Stimulated activated CD8-positive, alpha-beta memory T cell treated with anti-CD3 and anti-CD28 coated beads, Interleukin-7, amount 100 ng/mL, for 48 hours (primary cell): ENCODE data around the gene DIS3L2.
A peak's percentile ranks its signal among the peaks of the same experiment; 100 is the strongest.

Source experiments
- DNase-seq, 2 donors: peaks; one replicate each; pipeline ENCODE4 v3.0.0-alpha.2; 2020; ENCODE audit warnings: low read depth in 1 of 2; ENCODE audit errors: extremely low read depth in 1 of 2

The DIS3L2 gene

DNA sequence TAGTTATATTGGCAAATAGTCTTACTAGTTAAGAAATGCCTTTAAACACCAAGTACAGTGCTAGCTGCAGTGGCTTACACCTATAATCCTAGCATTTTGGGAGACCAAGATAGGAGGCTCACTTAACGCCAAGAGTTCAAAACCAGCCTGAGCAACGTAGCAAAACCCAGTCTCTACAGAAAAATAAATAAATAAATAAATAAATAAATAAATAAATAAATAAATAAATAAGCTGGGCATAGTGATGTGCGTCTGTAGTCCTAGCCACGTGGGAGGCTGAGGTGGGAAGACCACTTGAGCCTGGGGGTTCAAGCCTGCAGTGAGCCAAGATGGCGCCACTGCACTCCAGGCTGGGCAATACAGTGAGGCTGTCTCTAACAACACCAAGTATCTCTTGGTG lies 258.4 kb downstream of the DIS3L2 start:
- no peak for DNase-seq

DNA sequence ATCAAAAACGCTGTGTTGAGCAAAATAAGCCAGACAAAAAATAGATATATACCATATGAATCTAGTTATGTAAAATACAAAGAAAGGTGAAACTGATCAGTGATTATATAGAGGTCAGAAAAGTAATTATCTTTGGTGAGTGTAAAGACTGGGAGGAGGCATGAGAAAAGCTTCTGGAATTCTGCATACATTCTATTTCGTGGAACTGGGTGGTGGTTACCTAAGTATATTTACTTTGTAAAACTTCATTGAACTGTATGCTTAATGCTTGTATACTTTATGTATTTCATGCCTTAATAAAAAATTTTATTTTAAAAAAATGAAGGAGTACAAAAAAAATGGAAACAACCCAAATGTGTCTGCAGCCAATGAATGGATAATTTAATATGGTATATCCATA lies 263.9 kb downstream of the DIS3L2 start:
- no peak for DNase-seq

DNA sequence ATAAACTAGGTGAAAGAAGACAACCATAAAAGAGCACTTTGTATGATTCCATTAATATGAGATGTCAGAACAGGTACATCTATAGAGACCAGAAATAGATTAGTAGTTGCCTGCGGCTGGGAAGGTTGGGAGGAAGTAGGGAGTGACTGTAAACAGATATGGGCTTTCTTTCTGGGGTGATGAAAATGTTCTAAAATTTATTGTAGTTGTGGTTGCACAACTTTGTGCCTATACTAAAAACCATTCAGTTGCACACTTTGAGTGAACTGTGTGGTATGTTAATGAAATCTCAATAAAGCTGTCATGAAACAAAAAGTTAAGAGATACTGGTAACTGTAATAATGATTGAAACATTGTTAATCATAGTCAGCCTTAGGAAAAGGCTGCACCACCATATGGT lies 264.4 kb downstream of the DIS3L2 start:
- DNase-seq: no peak

GRCh38 chr2:232228332-232228731 lies 266.8 kb downstream of the DIS3L2 start:
- no peak for DNase-seq

- no peak for DNase-seq
Measured at GRCh38 chr2:232228971-232229894, 267.7 kb downstream of the DIS3L2 start.

- no peak for DNase-seq
Measured at GRCh38 chr2:232229911-232230310, 268.4 kb downstream of the DIS3L2 start.

GRCh38 chr2:232230560-232230959 lies 269.0 kb downstream of the DIS3L2 start:
- peak in 1 of 2 donors; percentile 25 for DNase-seq

DNA sequence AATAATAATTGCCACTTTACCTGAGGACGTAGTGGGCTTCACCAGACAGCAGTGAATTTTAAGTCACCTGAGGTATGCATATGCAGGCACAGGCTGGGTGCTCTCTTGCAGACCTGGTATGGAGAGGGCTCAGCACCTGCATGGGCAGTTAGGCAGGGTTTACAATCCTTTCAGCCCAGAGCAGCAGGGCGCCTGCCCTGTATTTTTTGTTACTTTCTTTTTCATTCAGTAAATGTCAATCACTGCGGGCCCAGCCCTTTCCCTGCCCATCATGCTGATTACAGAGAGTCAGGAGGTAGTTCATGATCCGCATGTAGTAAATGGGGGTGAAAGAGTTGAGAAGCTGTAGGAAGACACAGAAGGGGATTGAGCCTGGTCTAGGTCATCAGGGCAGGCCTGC lies 270.0 kb downstream of the DIS3L2 start:
- no peak for DNase-seq

DNA sequence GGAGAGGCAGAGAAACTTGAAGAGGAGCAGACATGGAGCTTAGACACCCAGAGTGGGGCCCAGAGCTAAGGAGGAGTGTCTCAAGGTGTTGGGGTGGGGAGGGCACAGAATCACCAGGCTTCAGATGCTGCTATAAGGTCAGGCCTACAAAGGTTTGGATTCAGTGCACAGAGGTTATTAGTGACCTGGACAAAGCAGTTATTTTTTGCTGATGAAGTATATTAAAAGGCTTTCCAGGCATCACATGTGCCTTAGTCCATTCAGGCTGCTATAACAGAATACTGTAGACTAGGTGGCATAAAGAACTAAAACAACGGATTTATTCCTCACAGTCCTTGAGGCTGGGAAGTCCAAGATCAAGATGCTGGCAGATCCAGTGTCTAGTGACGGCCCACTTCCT lies 271.4 kb downstream of the DIS3L2 start:
- no peak for DNase-seq

DNA sequence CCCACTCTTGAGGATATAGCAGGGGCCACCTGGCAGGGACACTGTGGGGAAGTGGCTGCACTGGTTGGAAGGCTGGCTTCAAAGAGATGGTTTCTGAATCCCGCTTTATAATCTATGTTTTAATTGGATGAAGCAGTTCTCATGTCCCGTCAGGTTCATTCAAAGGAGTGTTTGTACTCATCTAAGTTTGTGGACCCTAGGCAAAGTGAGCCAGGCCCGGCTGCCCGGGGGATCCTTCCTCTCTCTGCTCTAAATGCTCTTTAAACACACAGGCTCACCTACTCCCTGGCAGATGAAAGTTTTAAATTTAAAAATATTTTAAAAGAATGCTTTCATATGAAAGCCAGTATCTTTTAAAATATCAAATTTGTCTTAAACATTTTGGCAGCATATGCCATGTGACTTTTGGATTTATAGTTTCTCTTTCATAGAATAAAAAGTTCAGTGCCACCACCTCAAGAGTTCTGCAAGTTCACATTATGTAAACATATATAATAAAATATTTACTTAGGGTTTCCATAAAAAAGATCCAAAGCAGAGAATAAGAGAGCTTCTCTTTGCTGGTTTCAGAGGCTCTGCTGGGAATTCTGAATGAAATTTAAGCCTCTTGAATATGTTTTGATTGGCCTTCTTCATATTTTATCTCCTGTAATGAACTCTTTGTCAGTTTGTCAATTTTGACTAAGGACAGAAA lies 273.6 kb downstream of the DIS3L2 start:
- DNase-seq: no peak

DNA sequence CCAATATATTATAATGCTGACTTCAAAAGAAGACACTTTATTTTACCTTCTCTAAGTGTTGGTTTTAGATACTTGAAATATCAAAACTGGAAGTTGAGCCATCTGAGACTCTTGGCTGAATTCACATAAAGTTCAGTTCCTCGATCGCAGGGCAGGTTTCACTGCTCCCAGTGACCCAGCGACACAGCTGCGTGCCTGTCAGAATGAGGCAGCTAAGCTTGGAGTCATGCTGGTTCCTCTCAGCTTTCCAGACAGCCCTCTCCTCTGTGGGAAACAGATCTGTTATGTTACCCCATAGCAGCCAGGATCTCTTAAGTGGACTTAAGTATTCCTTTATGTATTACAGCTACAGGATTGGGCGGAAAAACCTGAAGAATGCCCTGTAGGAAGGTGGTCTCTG lies 274.2 kb downstream of the DIS3L2 start:
- no peak for DNase-seq

- DNase-seq: no peak
Measured at GRCh38 chr2:232236200-232236599, 274.7 kb downstream of the DIS3L2 start.

DNA sequence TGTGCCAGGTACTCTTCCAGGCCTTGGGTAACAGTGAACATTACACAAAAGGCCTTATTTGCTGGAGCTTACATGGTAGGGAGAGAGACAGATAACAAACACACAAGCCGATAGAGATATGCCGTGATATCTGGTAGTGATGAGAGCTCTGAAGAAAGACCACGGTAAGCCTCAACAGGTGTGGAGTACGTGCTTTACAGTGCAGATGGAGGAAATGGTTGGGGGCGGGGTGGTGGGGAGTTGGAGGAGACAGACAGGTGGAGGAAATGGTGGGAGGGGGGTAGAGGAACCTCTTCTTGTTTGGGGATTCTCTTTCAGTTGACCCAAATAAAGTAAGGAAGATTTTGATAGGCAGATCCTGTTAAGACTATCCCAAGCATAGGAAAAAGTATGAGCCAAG lies 276.0 kb downstream of the DIS3L2 start:
- DNase-seq: no peak

- DNase-seq: no peak
Measured at GRCh38 chr2:232238108-232238507, 276.6 kb downstream of the DIS3L2 start.

DNA sequence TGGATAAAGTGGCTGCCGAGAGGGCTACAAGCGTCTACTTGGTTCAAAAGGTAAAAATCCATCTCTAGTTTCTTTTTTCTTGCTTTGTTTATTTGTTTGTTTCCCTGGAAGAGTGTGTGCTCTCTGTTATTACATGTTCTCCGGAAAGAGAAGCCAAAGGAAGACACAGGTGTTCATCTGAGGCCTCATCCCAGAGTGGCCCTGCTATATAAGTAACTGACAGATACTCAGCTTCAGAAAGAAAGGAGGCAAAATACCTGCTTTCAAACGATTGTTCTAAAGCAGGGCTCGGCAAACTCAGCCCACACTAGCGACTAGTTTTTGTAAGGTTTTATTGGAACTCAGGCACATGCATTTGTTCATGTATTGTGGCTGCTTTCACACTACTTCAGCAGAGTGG lies 277.1 kb downstream of the DIS3L2 start:
- no peak for DNase-seq

DNA sequence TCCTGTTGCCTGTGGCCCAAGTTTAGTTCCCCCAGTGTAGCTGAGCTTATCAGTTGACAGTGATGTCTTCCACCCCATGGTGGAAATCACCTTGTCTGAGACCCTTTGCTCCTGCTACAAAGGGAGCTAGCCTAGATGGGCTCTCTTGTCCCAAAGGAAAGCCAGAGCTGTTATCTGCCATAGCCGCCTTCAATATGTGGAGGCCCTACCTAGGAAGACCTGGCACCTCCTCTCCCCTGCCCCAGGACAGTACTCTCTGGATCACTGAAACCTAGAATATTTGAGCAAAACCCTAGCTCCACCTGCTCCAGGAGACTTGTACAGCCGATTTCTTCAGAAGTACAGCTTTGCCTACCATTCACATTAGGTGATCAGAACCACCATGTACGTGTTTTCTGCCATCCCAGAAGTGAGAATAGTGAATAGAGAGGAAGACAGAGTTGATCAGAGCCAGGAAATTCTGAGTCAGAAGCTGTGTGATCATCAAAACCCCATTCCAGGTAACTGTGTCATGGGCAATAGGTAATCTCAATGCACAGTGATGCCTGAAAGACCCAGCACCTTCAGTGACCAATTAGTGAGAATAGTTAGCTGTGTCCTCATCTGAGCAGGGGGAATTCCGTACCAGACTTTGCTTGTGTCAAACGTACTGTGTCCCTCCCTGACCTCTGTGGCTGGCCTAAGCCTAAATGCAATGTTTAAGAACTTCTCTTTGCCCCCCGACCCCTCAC lies 278.6 kb downstream of the DIS3L2 start:
- DNase-seq: peak in 1 of 2 donors; percentile 28

- DNase-seq: no peak
Measured at GRCh38 chr2:232240906-232241305, 279.4 kb downstream of the DIS3L2 start.

DNA sequence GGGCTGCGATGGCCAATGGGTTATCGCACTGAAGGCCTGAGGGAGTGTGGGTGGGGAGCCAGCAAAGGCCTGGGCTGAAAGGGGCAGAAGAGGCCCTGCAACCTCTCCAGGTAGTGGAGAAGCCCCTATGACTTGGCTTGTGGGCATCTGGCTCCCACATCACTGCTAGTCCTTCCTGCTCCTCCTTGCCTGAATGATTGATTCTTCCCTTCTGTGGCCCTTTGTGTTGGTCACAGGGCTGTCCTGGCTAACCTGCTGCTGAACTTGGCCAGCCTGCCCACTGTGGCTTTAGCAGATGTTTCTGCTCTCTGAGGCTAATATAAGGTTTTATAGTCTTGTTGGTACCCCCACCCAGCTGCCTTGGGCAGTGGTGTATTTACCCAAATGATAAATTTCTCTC lies 280.8 kb downstream of the DIS3L2 start:
- DNase-seq: no peak

DNA sequence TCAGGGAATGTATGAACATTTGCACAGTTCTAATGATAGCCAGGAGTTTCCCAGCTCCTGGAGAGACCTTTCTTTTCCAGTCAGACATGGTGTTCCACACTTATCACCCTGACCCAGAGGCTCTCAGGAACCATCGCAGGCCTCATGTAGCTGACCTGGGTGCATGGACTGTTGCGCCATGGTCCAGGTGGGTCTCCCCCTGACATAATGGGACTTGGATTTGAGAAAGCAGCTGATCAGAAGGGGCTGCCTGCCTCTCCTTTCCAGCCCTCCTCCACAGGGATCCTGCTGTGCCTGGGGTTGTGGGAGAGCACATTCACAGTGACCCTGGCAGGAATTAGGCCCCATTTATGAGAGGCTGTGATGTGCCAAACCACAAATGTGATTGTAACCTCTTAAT lies 283.6 kb downstream of the DIS3L2 start:
- no peak for DNase-seq

- DNase-seq: no peak
Measured at GRCh38 chr2:232246245-232246644, 284.7 kb downstream of the DIS3L2 start.

GRCh38 chr2:232249096-232249495 lies 287.6 kb downstream of the DIS3L2 start:
- no peak for DNase-seq
